ENCODE data around the gene FLNB. TPM values are rescaled to one million over a fixed set of nuclear protein-coding genes. Genes with fewer than 3 reads are reported as not detected.

FLNB gene
- polyA plus RNA-seq, 3 donors = 0.47 to 4.0 (median 2.1) TPM

DNA sequence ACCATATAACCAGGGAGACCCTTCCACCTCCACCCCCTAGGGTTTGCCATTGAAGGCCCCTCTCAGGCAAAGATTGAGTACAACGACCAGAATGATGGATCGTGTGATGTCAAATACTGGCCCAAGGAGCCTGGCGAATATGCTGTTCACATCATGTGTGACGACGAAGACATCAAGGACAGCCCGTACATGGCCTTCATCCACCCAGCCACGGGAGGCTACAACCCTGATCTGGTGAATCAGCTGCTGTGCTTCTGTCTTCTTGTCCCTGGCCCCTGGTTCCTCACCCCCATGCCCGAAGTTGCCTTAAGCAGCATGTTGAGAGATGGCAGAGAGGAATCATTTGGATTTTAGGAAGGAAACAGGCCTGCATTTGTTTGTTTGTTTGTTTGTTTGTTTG lies 98.4 kb downstream of the FLNB start:
- Mint-ChIP-seq H3K27ac (no peak overlapping the region), H3K4me3 (no peak overlapping the region)

DNA sequence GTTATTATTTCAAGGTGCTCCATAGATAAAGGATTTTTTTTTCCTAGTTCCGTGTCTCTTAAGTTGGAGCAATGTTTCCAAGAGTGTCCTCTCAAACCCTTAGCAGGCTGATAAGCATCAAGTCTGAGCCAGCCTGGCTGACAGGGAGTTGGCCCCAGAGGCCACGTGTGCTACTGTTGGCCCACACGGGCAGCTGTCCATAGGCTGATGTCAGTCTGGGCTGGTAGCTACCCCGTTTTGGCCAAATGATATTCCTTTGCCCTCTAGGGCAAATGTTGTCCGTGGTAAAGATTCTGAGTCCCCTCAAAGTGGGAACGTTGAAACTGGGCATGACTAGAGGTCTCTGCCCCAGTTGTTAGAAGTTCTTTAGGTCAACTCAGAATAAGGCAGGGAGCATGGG lies 99.4 kb downstream of the FLNB start:
- H3K27ac Mint-ChIP-seq = peak overlapping the region in 1 of 7 donors; percentile 5
- TF ChIP-seq, protein P1, sequence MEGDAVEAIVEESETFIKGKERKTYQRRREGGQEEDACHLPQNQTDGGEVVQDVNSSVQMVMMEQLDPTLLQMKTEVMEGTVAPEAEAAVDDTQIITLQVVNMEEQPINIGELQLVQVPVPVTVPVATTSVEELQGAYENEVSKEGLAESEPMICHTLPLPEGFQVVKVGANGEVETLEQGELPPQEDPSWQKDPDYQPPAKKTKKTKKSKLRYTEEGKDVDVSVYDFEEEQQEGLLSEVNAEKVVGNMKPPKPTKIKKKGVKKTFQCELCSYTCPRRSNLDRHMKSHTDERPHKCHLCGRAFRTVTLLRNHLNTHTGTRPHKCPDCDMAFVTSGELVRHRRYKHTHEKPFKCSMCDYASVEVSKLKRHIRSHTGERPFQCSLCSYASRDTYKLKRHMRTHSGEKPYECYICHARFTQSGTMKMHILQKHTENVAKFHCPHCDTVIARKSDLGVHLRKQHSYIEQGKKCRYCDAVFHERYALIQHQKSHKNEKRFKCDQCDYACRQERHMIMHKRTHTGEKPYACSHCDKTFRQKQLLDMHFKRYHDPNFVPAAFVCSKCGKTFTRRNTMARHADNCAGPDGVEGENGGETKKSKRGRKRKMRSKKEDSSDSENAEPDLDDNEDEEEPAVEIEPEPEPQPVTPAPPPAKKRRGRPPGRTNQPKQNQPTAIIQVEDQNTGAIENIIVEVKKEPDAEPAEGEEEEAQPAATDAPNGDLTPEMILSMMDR (IDR thresholded peaks at IDR 0.05) = no peak
- no peaks in the 10 kb centered on the region for H4K20me1 ChIP-seq (ENCODE audit: insufficient read depth, low read length)
- no peaks in the 10 kb centered on the region for H3K27me3 ChIP-seq (ENCODE audit: control insufficient read depth in 2 of 2, insufficient read depth in 2 of 2, low read length in 2 of 2)
- no peaks in the 10 kb centered on the region for H3K4me1 ChIP-seq (ENCODE audit: control insufficient read depth in 1 of 2, insufficient read depth in 2 of 2, low read length in 2 of 2)
- intact Hi-C loops (cut with micrococcal nuclease) = no loop called here
- no peaks in the 10 kb centered on the region for H3K9me3 ChIP-seq (replicated peaks in 1 of 2; ENCODE audit: control insufficient read depth in 1 of 2, insufficient read depth in 1 of 2, low read length in 2 of 2)
- no peaks in the 10 kb centered on the region for H3K4me1 Mint-ChIP-seq
- DNase-seq = no peak
- no peak overlapping the region for H3K4me3 Mint-ChIP-seq
- H3K36me3 ChIP-seq (replicated peaks in 1 of 2; ENCODE audit: control insufficient read depth in 1 of 2, insufficient read depth in 2 of 2, low read length in 2 of 2) = peaks cover 41 to 91% of the 10 kb centered on the region in 2 donors
- H2AFZ ChIP-seq (ENCODE audit: insufficient read depth, low read depth, low read length, poor library complexity, severe bottlenecking) = no peak overlapping the region
- 98% methylated on average over 6 of the region's 6 CpGs for WGBS (ENCODE audit: insufficient coverage)
- H3K79me2 ChIP-seq (ENCODE audit: insufficient read depth, low read length) = no peaks in the 10 kb centered on the region
- no peak overlapping the region for H3K27ac ChIP-seq (ENCODE audit: low read depth in 1 of 2, low read length in 2 of 2)
- no peak overlapping the region for H3K4me2 ChIP-seq (replicated peaks; ENCODE audit: extremely low read depth, low read length, poor library complexity, severe bottlenecking)
- no peak overlapping the region for H3K9ac ChIP-seq (ENCODE audit: insufficient read depth, low read length, poor library complexity, severe bottlenecking)
- peaks cover 81 to 87% of the 10 kb centered on the region in 2 donors for H3K36me3 Mint-ChIP-seq
- H3K27me3 Mint-ChIP-seq (ENCODE audit: low read depth in 3 of 3) = no peaks in the 10 kb centered on the region
- H3K4me3 ChIP-seq (replicated peaks in 1 of 3; ENCODE audit: low read depth in 2 of 3, low read length in 3 of 3) = no peak overlapping the region
- no peaks in the 10 kb centered on the region for H3K9me3 Mint-ChIP-seq

More for the DNA sequence above, 98.4 kb downstream of the FLNB start:
- no peak for DNase-seq
- no peaks in the 10 kb centered on the region for H3K79me2 ChIP-seq (ENCODE audit: insufficient read depth, low read length)
- H3K4me2 ChIP-seq (replicated peaks; ENCODE audit: extremely low read depth, low read length, poor library complexity, severe bottlenecking) = no peak overlapping the region
- Mint-ChIP-seq H3K36me3 (peaks cover 80 to 87% of the 10 kb centered on the region in 2 donors), H3K4me1 (no peaks in the 10 kb centered on the region), H3K9me3 (no peaks in the 10 kb centered on the region), H3K27me3 (ENCODE audit: low read depth in 3 of 3) (no peaks in the 10 kb centered on the region)
- intact Hi-C loops (cut with micrococcal nuclease) = no loop called here
- no peaks in the 10 kb centered on the region for H4K20me1 ChIP-seq (ENCODE audit: insufficient read depth, low read length)
- no peak overlapping the region for H3K9ac ChIP-seq (ENCODE audit: insufficient read depth, low read length, poor library complexity, severe bottlenecking)
- H3K4me3 ChIP-seq (replicated peaks in 1 of 3; ENCODE audit: low read depth in 2 of 3, low read length in 3 of 3) = no peak overlapping the region
- H2AFZ ChIP-seq (ENCODE audit: insufficient read depth, low read depth, low read length, poor library complexity, severe bottlenecking) = no peak overlapping the region
- H3K27ac ChIP-seq (ENCODE audit: low read depth in 1 of 2, low read length in 2 of 2) = no peak overlapping the region
- H3K9me3 ChIP-seq (replicated peaks in 1 of 2; ENCODE audit: control insufficient read depth in 1 of 2, insufficient read depth in 1 of 2, low read length in 2 of 2) = no peaks in the 10 kb centered on the region
- H3K36me3 ChIP-seq (replicated peaks in 1 of 2; ENCODE audit: control insufficient read depth in 1 of 2, insufficient read depth in 2 of 2, low read length in 2 of 2) = peaks cover 38 to 91% of the 10 kb centered on the region in 2 donors
- TF ChIP-seq, protein P1 (IDR thresholded peaks at IDR 0.05) = no peak
- H3K4me1 ChIP-seq (ENCODE audit: control insufficient read depth in 1 of 2, insufficient read depth in 2 of 2, low read length in 2 of 2) = no peaks in the 10 kb centered on the region
- 97% methylated on average over 8 of the region's 8 CpGs for WGBS (ENCODE audit: insufficient coverage)
- no peaks in the 10 kb centered on the region for H3K27me3 ChIP-seq (ENCODE audit: control insufficient read depth in 2 of 2, insufficient read depth in 2 of 2, low read length in 2 of 2)
